Suppressor macrophage treated with lipopolysaccharide for 1 hour (primary cell): ENCODE results near the gene FOXE3.

ENCODE experiments used
- DNase-seq, 3 donors: peaks; one replicate each; pipeline ENCODE4 v3.0.0-alpha.2; 2020 to 2022

The FOXE3 gene

DNA sequence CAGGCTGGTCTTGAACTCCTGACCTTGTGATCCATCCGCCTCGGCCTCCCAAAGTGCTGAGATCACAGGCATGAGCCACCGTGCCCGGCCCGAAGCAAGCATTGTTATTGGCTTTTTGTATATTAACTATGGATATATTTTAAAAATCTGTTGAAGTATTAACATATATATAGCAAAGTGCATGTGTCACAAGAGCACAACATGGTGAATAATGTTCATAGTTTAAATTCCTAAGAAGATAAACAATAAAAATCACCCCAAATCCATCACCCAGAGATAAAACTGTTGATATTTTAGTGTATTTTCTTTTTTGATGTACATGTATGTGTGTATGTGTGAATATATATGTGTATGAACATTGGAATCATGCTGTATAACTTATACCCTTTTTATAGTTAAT lies 9.1 kb upstream of the FOXE3 start:
- no peak for DNase-seq

DNA sequence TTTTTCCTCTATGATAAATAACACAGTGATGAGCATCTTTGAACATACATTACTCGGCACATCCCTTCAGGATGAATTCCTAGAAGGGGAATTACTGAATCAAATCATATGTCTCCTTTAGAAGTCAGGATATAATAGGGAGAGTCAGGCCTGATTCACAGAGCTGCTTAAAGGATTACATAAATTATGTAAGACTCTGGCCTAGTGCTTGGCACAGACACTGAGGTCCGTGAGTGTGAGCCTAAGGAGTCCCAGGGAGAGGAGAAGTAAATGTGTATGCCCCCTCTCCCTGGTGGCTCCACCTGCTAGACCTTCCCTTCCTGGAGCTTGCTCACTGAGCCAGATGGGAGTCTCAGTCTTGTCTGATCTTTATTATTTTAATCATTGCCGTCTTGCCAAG lies 8.6 kb upstream of the FOXE3 start:
- no peak for DNase-seq

DNA sequence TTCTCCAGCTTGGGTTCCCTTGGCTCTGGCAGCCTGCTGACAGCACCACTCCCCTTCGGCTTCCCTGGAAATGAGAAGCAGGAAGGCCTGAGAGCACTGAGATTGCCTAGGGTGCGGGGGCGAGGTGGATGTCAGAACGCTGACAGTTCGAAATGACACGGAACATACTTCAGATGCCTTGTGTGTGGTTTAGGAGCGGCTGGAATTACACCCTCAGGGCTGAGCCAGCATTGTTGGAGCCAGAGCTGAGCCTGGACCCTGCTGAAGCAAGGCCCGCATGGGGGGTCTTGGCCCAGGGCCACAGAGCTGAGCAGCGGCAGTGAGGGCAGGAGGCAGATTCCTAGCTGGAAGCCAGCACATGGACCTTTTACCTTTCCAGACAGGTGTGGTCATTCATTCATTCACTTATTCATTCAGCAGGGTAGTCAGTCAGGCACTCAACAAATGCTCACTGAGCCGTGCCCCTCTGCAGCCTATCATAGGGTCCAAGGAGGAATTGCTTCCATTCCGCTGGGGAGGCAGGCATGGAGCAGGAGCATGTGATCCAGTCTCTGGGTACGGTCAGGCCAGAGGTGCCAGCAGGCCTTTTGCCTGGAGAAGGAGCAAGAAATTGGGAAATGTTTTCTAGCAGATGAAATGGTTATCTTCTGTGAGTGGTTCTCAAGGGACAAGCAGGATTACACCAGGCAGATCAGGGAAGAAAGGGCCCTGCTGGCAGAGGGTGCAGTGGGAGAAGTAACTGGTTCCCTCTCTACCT lies 6.6 kb upstream of the FOXE3 start:
- DNase-seq: no peak

DNA sequence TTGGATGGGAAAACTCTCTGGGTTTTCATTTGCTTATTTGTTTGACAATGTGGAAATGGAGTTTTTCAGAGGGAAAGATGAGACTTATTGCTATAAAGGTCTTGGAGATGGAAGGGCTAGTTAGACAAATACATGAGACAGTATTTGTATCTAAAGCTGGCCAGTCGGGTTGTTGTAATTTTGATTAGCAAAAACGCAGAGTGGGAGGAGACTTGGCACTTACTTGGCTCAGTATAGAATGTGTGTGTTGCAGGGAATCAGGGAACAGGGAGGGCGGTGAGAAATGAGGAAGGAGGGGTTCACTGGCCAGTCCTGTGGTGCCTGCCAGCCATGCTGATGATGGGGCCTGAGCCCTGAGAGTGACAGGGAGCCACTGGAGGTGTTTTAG lies 6.0 kb upstream of the FOXE3 start:
- DNase-seq: no peak

DNA sequence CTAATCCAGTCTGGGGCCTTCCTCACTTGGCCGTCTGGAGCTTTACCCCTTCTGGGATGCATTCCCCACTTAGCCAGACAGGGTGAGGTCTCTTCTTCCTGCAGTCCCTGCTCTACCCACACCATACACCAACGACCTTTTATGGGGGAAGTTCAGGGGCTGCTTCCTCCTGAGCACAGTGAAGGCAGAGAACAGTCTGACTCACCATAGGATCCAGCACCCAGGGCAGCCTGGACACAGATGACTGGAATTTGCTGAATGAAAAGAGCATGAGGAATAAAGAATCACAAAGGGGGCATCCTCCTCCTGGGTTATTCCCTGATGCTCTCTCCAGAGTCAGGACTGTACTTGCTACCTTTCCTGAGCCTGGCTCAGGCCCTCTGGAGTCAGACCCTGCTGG lies 4.6 kb upstream of the FOXE3 start:
- DNase-seq: peak; percentile 46 to 54 (median 52)

DNA sequence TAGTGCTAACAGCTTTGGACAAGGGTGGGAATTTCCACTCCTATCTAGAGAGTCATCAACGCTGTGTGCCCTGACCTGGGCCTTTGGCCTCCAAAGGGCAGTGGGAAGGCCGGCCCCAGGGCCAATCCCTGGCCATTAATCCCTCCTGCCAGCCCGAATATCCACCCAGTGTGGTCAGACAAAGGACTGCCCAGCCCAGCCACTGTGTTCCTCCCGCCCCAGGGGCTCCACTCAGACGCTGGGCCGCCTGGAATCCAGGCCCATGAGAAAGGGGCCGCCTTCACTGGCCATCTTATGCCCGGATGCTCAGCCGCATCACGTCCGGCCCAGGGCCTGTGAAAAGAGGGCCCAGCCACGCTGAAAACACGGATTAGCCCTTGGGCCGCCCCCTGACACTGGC lies 3.6 kb upstream of the FOXE3 start:
- no peak for DNase-seq

DNA sequence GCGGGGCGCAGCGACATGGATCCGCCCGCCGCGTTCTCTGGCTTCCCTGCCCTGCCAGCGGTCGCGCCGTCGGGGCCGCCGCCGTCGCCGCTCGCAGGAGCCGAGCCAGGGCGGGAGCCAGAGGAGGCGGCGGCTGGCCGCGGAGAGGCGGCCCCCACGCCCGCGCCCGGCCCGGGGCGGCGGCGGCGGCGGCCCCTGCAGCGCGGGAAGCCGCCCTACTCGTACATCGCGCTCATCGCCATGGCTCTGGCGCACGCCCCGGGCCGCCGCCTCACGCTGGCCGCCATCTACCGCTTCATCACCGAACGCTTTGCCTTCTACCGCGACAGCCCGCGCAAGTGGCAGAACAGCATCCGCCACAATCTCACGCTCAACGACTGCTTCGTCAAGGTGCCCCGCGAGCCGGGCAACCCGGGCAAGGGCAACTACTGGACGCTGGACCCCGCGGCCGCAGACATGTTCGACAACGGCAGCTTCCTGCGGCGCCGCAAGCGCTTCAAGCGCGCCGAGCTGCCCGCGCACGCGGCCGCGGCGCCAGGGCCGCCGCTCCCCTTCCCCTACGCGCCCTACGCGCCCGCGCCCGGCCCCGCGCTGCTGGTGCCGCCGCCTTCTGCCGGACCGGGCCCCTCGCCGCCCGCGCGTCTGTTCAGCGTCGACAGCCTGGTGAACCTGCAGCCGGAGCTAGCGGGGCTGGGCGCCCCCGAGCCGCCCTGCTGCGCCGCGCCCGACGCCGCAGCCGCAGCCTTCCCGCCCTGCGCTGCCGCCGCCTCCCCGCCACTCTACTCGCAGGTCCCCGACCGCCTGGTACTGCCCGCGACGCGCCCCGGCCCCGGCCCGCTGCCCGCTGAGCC lies 459 bp downstream of the FOXE3 start:
- peak in 1 of 3 donors; percentile 42 for DNase-seq

DNA sequence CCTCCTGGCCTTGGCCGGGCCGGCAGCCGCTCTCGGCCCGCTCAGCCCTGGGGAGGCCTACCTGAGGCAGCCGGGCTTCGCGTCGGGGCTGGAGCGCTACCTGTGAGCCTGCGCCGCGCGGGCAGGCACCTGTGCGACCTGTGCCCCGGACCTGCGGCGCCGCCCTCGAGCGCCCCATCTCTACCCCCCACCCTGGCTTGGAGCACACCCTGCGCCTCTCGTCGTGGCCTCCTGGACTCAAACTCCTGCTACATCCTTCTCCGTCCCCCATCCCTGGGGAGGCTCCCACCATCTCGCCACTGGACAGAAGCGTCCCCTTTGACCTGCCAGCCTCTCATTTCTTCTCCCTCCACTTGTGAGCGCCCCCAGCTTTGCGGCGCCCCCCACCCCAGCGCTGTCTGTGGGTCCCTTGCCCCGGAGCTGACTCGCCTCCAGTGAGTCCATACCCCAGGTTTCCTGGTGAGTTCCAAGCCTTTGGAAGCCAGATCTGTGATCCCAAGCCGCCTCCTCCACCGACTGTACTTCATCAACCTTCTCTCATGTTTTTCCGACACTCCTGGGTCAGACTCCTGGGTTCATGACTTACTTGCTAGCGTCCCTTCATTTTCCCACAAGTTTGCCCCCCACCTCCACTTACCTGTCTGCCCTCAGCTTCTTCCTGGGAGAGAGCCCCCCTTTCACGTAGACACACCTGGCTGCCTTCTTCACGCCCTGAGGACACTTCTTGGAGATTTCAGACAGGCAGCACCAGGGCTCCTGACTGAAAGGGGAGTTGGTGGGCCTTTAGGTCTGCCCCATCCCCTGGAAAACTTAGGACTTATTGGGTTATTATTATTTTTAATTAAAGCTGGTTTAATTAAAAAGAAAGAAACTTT lies 1.3 kb downstream of the FOXE3 start:
- no peak for DNase-seq

DNA sequence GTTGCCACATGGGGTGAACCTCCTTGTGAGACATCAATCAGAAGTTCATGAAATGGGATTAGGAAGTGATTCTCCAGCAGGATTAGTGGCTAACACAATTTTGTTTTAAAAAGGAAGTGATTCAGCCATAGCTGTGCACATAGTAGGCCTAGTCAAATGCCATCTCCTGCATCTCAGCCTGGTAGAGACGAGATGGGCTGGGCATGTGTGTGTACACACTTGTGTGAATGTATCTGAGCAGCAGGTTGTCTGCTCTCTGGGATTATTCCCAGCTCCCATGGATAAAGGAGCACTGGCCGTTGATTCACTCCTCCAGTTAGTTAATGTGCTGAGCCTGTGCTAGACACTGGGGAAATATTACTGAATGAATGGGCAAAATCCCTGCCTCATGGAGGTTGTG lies 2.0 kb downstream of the FOXE3 start:
- no peak for DNase-seq

DNA sequence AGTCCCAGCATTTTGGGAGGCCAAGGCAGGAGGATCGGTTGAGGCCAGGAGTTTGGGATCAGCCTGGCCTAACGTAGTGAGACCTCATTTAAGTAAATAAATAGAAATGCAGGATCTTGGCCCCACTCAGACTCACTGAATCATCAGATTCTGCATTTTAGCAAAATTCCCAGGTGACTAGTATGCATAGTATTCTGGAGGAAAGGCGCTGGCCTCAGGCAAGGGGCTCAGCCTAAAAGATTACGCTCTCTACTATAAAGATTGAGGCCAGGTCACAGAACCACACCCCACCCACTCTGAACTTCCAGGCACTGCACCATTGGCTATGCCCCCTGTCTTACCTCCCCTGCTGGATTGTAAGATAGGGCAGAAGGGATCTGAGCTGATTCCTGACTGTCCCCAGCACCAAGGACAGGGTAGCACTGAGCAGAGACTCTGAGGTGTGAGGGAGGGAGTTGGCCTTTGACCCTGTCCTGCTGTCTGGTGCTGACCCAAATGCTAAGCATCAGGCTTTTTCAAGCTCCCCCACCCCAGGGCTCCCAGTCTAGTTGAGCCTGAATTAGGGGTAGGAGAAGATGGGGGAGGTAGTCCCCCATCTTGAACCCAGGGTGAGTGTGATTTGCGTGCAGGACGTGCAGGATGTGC lies 2.7 kb downstream of the FOXE3 start:
- no peak for DNase-seq

DNA sequence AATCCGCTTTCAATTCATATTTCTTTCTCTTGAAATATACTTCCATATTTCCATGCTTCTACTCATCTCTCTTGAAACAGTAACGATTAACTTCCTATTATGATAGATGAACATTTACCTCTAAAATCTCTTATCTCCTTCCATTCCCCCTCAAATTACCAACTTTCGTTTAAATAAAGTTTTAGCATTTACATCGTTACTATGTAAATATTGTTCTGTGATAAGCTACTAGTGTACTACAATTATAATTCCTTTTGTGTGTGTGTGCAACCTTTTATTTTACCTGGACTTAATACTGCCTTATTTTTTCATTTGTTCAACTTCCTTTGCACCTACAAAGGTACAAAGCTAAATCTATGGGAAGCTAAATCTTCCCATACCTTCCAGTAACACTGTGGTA lies 4.5 kb downstream of the FOXE3 start:
- no peak for DNase-seq

DNA sequence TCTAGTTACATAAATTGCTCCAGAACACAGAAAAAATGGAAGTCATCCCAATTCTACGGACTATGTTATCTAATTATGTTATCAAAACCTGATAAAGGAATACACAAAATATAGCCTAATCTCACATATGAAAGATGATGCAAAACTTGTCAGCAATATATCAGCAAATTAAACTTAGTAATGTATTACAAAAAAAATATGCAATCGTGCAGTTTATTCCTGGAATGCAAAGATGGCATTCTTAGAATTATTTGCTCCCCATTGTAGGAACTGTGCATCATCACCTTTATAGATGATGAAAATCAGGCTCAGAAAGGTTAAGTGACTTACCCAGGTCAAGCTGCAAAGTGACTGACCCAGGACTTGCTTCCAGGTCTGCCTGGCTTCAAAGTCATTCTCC lies 7.8 kb downstream of the FOXE3 start:
- no peak for DNase-seq

DNA sequence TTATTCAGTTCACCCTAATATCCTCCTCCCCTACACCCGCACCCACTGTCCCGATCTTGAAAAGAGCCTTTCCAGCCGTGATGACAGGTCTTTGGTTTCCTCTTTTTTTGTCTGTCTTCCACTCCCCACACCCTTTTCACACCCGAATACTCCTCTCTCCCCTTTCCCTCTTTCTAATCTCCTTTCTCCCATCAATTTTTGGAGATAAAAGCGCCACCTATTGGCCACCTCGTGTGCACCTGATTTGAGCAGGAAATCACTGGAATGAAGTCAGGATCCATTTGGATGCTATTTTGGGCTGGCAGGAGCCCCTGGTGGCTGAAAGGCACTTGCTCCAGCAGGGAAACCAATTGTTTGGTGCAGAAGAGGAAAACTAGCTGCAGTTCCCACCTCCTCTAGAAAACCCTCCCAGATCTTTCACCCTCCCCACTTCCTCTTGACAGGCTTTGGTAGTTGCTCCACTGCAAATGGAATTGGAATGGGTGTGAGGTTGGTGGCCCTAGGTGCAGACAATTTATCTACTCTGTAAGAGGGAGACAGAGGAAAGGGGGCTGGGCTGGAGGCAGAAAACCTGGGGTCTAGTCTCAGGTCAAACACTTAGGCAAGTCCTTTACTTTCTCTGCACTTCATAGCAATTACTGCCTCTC lies 8.4 kb downstream of the FOXE3 start:
- peak; percentile 37 to 58 (median 50) for DNase-seq

DNA sequence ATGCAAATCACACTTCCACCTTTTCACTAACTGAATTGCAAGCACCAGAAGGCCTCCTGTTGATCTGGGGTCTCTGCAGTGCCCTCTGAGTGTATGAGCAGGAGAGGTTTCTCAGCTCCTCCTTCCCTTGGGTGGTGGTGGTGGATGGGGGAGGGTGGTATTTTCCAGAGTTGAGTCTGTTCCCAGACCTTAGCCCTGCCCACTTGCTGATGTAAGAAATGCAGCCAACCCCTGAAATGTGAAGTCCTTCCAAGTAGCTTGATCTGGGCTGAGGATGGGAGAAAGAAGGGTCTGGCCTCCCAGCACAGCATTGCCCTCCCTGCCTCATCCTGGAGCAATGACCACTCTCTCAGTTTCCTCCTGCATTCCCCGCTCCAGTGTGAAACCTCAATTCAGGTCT lies 15.4 kb downstream of the FOXE3 start:
- DNase-seq: peak; percentile 49 to 72 (median 49)

DNA sequence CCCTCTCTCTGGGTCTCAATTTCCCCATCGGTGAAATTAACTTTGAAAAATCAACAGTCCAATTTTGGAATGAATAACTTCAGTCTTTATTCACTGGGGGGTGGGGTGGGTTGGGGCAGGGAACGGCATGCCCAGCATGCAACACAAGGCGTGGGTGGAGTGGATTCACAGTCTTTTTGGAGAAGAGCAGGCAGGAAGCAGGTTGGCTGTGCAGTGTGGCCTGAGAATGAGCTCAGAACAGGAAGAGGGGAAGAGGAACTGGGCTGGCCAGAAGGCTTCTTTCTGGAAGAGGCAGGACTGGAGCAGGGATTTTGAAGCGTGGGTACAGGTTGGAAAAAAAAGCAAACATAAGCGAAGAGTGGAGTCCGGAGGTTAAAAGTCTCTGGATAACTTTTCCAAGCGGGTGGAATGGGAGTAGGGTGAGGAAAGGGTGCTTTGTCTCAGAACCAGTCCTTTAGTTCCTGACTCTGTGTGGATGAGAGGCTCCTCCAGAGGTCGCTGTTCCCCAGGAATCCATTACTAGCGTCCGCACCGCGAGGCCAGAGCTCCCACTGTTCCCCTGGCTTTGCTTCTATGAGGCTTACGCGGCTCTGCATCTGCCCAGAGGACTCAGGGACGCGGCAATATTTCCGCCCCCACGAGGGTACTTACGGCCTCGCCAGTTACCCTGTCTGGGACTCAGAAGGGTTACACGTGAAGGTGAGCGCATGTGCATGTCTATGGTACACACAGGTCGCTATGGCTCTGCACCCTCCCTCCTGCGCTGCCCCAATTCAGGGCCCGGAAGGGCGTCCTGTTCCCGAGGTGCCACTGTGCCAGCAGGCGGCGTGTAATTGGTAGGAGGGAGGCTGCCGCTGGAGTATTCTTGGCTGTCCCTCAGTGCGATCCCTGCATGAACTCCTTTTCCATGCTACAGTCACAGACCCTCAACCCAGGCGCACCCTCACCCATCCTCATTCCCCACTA lies 16.3 kb downstream of the FOXE3 start:
- DNase-seq: peak; percentile 86 to 91 (median 89)

DNA sequence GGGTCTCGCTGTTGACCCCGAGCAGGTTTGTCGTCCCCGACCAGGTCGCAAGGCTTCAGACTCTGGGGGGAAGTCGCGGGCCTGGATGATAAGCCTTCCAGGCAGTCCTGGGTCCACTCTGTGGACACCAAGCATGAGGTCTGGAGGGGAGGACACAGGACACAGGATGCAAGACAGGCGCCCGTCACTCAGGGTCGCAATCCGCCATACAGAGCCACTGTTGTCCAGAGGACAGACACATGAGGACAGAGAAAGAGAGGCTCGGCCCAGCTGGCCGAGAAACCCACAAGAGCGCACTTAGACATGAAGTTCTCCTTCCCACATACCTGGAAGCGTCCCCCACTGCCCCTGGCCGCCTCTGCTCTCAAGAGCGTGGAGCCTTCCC lies 16.9 kb downstream of the FOXE3 start:
- DNase-seq: no peak

DNA sequence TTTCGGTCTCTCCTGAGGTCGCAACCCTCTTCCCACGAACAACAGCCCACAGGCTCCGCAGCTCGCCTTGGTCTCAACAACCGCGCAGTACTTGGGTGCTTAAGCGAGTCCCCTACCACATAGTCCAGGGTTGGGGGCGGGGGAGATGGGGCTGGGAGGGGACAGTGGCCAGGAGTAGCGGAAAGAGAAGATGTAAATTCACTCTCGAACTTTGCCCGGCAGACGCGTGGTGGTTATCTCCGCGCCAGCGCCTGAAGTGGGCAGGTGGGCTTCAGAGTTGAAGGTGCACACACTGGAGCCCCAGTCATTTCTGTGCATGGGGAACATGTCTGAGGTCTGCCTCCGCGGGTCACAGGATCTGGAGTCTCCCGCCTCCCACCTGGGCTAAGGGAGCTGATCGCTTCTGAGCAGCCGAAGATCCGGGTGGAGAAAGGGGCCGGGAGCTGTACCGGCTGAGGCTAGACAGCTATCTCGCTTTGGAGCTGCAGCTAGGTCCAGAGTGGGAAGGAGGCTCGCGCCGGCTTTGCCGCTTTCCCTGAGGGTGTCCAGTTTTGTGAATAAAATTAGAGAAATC lies 17.5 kb downstream of the FOXE3 start:
- DNase-seq: peak in 1 of 3 donors; percentile 44

DNA sequence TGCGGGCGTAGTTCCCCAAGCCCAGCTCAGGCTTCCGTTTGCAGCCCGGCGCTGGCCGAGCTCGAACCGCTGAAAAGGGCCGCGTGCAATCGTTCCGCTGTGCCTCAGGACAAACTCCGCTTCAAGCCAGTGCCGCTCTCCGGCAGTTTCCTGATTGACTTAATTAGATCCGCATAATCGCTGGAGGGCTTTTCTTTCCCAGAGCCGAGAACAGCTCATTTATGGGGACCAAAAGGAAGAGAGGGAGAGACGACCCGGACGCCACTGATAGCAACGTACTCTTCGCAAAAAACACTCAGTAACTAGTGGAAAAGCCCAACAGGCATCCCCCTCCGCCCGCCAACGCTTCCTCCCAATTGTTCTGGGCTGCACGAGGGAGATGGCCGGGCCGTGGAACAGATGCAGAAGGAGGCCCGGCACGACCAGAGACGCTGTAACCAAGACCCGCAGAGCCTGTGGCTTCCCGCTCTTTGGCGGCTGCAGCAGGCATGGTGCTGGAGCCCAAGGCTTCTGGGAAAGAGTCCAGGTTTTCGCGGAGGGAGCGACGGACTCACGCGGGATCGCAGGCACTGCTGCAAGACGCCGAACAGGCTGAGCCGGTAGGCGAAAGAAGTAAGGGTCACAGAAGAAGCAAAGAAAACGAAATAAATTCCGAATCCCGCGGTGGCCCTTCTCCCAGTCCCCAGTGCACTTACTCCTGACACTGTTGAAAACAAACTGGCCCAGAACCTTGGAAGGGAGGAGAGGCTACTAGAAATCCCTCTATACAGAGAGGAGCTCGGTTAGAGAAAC lies 18.2 kb downstream of the FOXE3 start:
- peak; percentile 46 to 69 (median 55) for DNase-seq

DNA sequence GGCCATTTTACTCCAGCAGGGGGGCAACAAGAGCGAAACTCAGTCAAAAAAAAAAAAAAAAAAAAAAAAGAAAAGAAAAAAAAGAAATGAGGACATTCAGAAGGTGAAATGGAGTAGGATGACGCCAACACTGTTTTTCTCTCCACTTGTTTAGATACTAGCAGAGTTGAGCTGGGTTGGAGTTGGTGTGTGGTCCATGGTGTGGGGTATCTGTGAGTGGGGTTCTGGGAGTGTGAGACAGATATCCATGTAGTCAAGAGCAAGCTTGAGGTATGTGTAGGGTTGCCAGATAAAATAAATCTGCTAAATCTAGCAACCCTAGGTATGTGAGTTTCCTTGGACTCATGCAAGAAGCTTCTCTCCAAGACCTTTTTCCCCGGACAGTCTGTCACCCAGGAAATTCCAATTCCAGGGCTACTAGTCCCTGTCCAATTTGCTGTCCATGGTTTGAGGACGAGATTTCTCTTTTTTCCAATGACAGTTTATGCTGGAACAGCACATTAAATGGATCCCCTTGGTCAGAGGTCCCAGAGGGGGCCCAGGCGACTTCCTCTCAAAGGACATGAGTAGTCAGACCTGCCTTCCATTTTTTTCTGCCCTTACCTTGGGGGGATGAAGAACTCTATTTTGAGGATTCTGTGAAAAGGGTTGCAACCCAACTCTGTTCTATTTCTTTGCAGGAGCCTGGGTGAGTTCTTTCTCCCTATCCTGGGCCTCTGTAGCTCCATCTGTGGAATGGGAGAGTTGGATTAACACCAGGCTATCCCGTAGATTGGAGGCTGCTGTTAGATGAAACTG lies 19.6 kb downstream of the FOXE3 start:
- DNase-seq: no peak
